Stimulated activated CD4-positive, alpha-beta T cell treated with anti-CD3 and anti-CD28 coated beads, Interleukin-12 subunit alpha, Interleukin-12 subunit beta, amount 100 ng/mL, for 4 hours (primary cell): ENCODE results near the gene NUP85.
"Not testable (repeated sequence)": the region's sequence is repeated elsewhere in the genome, so short reads cannot be mapped to it uniquely, and the experiment has no call there.

Source experiments
- DNase-seq: peaks from one replicate; pipeline ENCODE4 v3.0.0-alpha.2; 2020

The NUP85 gene

GRCh38 chr17:75270218-75270965, 64.9 kb downstream of the NUP85 start:
- peak; percentile 58 for DNase-seq

GRCh38 chr17:75270966-75271232, 65.4 kb downstream of the NUP85 start, which contains the start of gene MIF4GD:
Gene MIF4GD, minus strand, starts transcription at chr17:75271231. Its CDS starts 1,036 bp downstream, at chr17:75270195.
- no peak for DNase-seq

- peak; percentile 89 for DNase-seq
Observed at GRCh38 chr17:75271233-75271954, 65.9 kb downstream of the NUP85 start.

DNA sequence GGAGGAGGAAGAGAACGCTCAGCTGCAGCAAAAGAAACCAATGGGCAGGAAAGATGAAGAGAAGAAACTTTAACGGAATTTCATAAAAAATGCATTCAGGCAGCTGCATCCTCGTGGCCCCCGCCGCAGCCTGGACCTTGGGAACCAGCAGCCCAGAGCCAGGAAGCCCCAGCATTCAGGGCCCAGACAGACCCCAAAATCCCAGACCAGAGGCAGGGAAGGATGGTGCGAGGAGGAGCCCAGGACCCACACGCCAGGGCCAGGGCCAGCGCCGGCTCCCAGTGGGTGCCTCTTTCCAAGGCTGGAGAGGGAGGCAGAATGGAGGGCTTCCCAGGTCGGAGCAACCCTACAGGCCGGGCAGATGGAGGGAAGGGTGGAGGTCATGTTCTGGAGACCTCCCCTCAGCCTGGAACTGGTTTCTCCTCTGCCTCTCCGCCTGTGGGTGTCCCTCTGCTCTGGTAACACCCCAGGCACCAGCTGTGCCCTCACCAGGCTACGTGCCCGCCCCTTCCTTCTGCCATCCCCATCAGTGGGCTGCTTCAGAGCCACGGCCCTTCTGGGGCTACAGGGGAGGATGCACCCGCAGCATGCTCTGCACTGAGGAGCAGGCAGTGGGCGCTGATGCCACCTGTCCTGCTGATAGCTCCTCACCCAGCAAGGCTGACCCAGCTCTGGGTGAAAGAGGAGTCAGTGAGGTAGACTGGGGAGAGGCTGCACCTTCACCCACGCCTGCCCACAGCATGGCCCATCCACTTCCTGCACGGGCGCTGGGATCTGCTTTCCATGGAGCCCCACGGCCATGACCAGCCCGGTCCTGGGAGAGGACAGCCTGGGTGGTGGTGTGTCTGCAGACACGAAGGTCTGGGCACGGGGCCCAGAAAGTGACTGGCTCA, 66.7 kb downstream of the NUP85 start:
- DNase-seq, result peak; percentile 19

DNA sequence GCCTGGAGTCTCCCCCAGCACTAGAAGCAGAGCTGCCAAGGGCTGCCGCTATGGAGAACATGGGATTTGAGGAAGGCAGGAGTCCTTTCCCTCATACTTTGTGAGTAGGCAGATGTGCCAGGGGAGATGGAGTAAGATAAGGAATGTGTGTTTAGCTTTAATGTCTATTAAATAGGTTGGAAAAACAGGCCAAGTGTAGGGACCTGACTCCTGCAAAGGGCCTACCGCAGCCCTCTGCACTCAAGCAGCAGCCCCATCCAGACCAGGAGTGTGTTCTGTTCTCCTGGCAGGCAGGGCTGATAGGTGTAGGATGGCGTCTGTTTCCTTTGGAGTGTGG, 67.3 kb downstream of the NUP85 start:
- DNase-seq, result no peak

DNA sequence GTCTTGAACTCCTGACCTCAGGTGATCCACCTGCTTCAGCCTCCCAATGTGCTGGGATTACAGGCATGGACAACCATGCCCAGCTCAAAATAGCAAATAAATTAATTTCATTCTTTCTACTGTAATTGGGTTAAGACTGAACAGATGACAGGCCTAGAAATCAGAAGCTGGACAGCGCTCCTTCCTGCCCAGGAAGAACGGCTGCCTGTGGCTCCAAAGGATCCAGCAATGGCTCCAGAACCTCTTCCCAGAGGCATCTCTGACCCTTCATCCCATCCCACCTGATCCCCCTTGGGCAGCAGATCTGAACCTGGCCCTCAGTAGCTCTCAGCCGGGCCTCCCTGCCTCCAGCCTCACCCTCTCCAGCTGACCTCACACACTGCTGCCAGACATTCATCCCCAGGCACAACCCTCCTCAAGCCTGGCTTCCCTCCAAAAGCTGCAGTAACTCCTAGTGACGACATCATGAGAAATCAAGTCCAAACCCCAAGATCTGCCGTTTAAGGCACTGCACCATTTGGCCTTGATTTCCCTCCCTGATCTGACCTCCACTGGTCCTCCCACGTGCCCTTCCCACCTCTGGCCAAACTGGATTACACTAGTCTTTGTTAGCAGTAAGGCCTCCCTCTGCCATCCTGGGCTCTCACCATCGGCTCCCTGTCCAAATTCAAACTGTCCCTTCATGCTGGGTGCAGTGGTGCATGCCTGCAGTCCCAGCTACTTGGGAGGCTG, 68.7 kb downstream of the NUP85 start:
- DNase-seq, result no peak

DNA sequence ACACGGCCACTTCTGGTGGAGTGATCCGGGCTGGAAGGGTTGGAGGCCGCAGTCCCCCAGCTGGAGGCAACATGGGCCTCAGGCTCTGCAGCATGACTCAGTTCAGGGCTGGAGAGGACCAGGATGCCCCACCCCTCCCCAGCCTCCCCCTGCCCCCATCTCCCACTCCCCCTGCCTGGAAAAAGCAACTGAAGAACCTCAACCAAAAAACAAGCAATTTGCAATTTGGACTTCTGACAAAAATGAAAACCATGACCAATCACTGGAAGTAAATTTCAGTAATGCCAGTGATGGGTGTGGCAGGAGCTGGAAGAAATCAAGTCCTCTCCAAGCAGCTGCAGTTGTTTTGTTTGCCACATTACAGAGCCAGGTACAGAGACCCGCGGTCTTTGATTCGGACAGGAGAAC, 72.2 kb downstream of the NUP85 start:
- no peak for DNase-seq

- DNase-seq, result not testable (repeated sequence)
Observed at GRCh38 chr17:75280189-75280588, 74.7 kb downstream of the NUP85 start.

DNA sequence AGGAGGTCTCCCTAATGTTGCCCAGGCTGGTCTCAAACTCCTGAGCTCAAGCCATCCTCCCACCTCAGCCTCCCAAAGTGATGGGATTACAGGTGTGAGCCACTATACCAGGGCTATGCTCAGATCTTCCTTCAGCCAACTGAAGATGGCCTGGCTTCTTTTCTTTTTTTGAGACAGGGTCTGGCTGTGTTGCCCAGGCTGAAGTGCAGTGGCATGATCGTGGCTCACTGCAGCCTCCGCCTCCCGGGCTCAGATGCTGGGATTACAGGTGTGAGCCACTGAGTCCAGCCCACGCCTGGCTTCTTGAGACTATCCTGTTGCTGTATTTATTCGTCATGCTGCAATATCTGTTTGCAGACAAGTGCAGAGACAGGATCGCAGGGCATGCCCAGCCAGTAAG, 79.6 kb downstream of the NUP85 start:
- no peak for DNase-seq
